GM10266 (cell line): ENCODE results near the gene SIRT3.
A peak's percentile ranks its signal among the peaks of the same experiment; 100 is the strongest.

ENCODE experiments used
- DNase-seq: peaks from one replicate; pipeline ENCODE4 v3.0.0; 2012; ENCODE audit errors: extremely low spot score
- TF ChIP-seq, protein P1 (sequence below): IDR thresholded peaks from 2 replicates; pipeline ENCODE4 v1.5.1; 2012; ENCODE audit warnings: mild to moderate bottlenecking, low read depth; ENCODE audit not compliant: control insufficient read depth, insufficient read depth; ENCODE audit errors: missing control alignments

Gene SIRT3

DNA sequence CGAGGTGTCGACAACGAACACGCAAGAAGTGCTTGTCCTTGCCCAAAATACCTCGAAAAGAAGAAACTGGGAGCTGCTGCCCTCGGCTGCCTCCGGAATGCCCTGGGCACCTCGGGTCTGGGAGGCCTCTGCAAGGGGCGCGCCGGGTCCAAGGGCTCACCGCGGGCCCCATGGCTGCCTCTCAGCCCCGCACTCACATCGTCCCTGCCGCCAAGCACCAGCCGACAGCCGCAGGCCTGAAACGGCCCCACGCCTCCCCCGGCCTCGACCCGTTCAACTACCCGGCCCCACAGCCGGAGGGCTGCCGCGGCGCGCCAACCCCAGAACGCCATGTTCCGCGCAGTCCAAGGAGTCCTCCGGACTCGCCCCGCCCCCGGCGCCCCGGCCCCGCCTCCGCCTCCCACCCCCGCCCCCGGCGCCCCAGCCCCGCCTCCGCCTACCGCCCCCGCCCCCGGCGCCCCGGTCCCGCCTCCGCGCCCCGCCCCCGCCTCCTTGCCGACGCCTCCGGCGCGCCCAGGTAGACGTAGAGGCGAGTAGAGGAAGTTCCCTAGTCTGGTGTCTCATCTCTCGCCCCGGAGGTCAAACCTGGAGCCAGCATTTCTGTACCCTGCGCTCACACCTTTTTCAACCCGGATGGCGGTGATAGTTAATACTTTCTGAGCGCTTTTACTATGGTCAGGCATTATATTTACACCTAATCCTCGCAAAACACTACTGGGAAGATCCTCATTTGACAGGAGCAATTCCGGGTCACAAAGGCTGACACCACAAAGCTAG lies at the start of gene SIRT3:
TSS of gene SIRT3 (minus strand) at position 346 of the 777 bp plus-strand sequence. CDS start at position 332, 14 bp downstream.
- TF ChIP-seq, protein P1, sequence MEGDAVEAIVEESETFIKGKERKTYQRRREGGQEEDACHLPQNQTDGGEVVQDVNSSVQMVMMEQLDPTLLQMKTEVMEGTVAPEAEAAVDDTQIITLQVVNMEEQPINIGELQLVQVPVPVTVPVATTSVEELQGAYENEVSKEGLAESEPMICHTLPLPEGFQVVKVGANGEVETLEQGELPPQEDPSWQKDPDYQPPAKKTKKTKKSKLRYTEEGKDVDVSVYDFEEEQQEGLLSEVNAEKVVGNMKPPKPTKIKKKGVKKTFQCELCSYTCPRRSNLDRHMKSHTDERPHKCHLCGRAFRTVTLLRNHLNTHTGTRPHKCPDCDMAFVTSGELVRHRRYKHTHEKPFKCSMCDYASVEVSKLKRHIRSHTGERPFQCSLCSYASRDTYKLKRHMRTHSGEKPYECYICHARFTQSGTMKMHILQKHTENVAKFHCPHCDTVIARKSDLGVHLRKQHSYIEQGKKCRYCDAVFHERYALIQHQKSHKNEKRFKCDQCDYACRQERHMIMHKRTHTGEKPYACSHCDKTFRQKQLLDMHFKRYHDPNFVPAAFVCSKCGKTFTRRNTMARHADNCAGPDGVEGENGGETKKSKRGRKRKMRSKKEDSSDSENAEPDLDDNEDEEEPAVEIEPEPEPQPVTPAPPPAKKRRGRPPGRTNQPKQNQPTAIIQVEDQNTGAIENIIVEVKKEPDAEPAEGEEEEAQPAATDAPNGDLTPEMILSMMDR = no peak
- peak; percentile 97 for DNase-seq

DNA sequence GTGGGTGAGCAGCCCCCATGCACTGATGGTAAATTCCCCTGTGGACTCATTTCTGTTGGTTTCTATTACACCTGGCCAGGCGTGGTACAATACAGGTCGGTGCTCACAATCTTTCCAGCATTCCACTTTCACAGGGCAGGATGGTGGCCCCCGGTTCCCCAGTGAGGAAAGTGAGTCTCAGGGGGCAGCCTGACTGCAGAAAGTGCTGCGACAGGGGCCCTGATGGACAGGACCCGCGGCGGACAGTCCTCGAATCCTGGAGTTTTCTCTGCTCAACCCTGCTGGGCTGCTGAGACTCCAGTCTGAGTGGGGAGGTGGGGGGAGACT lies 49.7 kb upstream of the SIRT3 start:
- TF ChIP-seq, protein P1 = no peak
- DNase-seq = peak; percentile 26

DNA sequence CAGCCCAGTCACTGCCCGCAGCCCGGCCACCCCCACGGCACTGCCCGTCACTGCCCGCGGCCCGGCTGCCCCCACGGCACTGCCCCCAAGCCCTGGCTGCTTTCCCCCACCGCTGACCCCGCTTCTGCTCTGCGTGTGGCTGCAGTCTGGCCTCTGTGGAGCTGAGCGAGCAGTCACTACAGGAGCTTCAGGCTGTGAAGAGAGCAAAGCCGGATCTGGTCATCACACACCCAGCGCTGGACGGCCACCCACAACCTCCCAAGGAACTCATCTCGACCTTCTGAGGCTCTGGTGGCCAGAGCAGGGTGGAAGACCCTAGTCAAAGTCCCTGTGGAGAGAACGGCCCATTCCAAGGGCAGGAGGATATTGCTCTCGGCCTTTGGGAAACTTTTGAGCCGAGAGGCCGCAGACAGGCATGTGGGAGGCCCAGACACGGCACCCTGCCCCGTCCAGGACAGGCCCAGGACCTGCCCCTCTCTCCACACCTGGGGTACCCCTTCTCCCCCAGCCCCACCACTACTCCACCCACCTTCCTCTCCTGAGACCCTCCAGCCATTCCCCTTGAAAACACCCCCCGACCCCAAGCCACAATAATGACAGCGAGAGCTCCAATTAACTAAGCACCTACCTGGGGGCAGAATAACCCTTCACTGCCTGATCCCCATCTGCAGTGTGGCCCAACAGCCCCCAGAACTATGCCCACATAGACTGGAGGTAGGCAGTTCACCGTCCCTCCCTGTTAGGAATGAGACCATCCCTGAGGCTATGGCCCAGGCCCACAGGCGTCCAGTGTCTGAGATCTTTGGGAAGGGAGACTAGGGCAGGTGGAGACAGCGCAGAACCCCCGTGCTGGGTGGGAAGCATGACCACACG lies 49.1 kb upstream of the SIRT3 start:
- peak; percentile 26 for DNase-seq
- TF ChIP-seq, protein P1 = no peak

DNA sequence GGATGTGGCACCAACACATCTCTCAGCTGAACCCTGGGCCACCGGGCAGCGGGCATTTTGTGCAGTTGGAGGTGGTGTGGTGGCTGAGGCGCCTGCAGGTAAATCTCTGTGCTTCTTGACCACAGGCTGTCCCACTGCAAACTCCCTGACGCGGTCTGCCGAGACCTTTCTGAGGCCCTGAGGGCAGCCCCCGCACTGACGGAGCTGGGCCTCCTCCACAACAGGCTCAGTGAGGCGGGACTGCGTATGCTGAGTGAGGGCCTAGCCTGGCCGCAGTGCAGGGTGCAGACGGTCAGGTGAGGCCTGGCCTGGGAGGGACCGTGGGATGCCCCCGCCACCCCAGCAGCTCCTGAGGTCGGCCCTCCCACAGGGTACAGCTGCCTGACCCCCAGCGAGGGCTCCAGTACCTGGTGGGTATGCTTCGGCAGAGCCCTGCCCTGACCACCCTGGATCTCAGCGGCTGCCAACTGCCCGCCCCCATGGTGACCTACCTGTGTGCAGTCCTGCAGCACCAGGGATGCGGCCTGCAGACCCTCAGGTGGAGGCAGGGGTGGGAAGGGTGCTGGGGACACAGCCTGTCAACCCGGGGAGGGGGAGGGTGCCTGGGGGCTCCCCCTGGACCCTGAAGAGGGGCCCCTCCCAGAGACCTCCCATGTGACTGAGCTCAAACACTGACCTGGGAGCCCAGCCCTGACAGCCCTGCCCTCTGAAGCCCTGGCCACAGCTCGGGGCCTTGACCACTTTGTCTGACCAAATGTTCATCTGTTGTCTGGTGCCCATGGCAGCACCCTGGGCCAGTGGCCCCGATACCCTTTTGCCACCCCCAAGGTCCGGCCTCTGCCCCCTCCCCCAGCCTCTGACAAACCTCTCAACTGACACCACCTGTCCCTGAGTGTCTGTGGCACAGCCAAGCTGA lies 48.2 kb upstream of the SIRT3 start:
- TF ChIP-seq, protein P1 = no peak
- DNase-seq = no peak

DNA sequence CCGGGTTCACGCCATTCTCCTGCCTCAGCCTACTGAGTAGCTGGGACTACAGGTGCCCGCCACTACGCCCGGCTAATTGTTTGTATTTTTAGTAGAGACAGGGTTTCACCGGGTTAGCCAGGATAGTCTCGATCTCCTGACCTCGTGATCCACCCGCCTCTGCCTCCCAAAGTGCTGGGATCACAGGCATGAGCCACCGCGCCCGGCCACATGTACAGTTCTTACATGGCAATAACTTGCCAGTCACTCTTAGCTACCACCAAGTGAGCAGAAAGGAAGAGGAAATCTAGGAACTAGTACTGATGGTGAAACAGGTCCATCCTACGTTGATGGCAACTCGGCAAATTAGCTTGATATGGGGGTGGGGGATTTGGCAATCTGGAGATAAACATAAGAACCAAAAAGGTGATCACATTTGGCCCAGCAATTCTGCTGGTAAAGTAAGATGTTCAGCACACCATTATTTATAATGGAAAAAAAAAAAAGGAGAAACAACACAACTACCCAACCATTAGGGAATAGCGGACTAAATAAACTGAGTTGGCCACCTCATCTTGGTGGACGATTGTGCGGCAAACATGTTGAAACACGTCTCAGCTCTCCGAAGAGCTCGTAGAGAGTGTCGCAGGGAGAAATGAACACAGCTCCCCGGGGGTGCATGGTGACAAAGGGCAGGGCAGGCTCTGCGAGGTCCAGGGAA lies 47.4 kb upstream of the SIRT3 start:
- TF ChIP-seq, protein P1 = no peak
- no peak for DNase-seq

DNA sequence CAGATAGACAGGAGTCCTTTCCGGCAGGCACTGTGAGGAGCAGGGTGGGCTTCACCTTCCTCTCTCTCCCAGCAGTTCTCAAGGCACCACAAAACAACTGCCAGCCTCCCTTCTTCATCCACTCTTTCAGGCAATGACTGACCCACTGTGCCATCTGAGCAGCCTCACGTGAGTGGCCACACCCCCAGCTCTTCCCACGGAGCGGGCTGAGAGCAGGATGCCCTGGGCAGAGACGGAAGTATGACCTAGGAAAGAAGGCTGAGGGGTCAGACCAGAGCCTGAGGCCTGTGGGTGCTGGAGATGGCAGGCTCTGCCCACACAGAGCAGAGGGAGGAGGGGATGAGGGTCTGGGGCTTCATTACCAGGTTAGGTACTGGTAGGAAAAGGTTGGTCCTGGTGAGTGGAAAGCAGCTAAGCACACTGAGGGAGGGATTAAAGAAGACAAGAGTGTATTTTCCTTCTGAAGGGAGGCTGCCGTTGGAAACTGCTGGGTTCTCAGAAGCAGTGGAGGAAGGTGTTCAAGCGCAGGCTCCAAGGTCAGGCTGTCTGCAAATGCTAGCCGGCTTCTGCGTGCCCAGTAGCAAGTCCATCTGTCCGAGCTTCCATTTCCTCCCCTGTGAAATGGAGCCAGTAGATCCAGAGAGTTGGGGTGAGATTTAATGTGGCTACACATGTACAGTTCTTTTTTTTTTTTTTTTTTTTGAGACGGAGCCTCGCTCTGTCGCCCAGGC lies 46.7 kb upstream of the SIRT3 start:
- TF ChIP-seq, protein P1 = no peak
- DNase-seq = peak; percentile 26
